ENCODE data around the gene BNIPL.

BNIPL gene

DNA sequence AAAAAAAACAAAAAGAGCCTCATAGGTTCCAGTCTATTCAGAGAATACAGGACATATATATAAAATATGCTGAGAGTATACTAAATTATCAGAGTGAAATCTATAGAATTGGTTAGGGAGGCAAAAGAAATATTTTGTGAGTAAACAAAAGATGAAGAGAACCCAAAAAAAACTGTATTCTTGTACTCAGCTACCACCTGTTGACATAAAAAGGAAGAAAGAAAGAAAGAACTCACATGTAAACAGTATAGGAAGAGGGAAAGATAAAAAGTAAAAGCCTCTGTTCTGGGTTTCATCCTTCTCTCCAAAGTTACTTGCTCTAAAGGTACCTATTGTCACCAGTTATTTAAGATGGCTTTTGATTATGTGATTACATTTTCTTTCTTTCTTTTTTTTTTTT is 9.9 kb upstream of the BNIPL start:
- H3K4me3 ChIP-seq, result no peak overlapping the region
- DNase-seq (ENCODE audit: low spot score in 2 of 2), result no peak
- H3K27me3 ChIP-seq (ENCODE audit: low read depth), result no peaks in the 10 kb centered on the region
- H3K4me1 ChIP-seq, result no peaks in the 10 kb centered on the region
- in situ Hi-C loops (cut with MboI; ENCODE audit: low sequenced_read_pairs), result no loop called here
- H3K36me3 ChIP-seq (replicated peaks), result peaks cover 18% of the 10 kb centered on the region
- H3K9me3 ChIP-seq, result no peaks in the 10 kb centered on the region

GRCh38 chr1:151032164-151032563 is 4.2 kb upstream of the BNIPL start:
- peaks cover 24% of the 10 kb centered on the region for H3K36me3 ChIP-seq (replicated peaks)
- H3K4me1 ChIP-seq, result no peaks in the 10 kb centered on the region
- no peaks in the 10 kb centered on the region for H3K9me3 ChIP-seq
- no peaks in the 10 kb centered on the region for H3K27me3 ChIP-seq (ENCODE audit: low read depth)
- in situ Hi-C loops (cut with MboI; ENCODE audit: low sequenced_read_pairs), result no loop called here
- DNase-seq (ENCODE audit: low spot score in 2 of 2), result no peak
- no peak overlapping the region for H3K4me3 ChIP-seq

DNA sequence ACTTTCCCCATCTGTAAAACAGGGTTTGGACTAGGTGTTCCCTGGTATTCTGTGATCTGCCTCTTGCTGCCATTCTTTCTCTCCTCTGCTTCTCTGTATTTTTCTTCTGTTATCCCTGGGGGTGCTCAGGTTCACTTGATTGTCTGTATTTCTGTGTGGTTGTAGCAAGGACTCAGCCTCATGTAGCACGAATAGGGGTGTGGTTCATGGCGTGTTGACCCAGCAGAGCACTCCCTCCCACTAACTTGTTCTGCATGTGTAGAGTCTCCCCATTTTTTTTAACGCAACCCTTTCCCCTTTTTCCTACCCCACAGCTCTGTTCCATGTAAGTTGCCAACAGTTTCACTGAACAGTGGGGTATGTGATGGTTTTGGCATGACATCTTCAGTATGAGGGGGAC is 1.2 kb upstream of the BNIPL start:
- Histone ChIP-seq H3K4me3 (no peak overlapping the region), H3K4me1 (no peaks in the 10 kb centered on the region), H3K36me3 (replicated peaks) (peaks cover 16% of the 10 kb centered on the region), H3K27me3 (ENCODE audit: low read depth) (no peaks in the 10 kb centered on the region), H3K9me3 (no peaks in the 10 kb centered on the region)
- in situ Hi-C loops (cut with MboI; ENCODE audit: low sequenced_read_pairs), result no loop called here
- DNase-seq (ENCODE audit: low spot score in 2 of 2), result no peak

DNA sequence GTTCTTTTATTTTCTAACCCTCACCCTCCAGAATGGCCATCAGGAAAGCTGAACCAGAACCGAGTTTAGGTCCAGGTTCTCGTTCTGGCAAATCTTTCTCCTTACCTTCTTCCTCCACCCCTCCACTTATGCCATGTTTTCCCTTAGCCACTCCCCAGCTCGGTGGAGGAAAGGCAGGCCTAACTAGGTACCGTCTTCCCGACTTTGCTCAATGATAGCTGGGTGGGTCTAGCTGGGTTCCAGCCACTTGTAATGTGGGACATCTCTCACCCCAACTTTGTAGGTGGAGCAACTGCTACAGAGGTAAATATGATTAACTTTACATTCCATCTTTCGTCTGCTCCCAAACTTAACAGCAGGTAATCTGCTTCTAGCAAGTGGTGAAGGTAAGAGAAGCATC is 646 bp downstream of the BNIPL start:
- H3K9me3 ChIP-seq, result no peaks in the 10 kb centered on the region
- in situ Hi-C loops (cut with MboI; ENCODE audit: low sequenced_read_pairs), result no loop called here
- H3K4me1 ChIP-seq, result no peaks in the 10 kb centered on the region
- no peaks in the 10 kb centered on the region for H3K27me3 ChIP-seq (ENCODE audit: low read depth)
- H3K36me3 ChIP-seq (replicated peaks), result peaks cover 6% of the 10 kb centered on the region
- H3K4me3 ChIP-seq, result no peak overlapping the region
- DNase-seq (ENCODE audit: low spot score in 2 of 2), result no peak

- no peak for DNase-seq (ENCODE audit: low spot score in 2 of 2)
- Histone ChIP-seq H3K36me3 (replicated peaks) (peaks cover 5% of the 10 kb centered on the region), H3K9me3 (no peaks in the 10 kb centered on the region), H3K4me3 (no peak overlapping the region), H3K27me3 (ENCODE audit: low read depth) (no peaks in the 10 kb centered on the region), H3K4me1 (no peaks in the 10 kb centered on the region)
- in situ Hi-C loops (cut with MboI; ENCODE audit: low sequenced_read_pairs), result no loop called here
Observed at GRCh38 chr1:151039521-151039920, 3.1 kb downstream of the BNIPL start.

GRCh38 chr1:151043163-151043562 is 6.8 kb downstream of the BNIPL start:
- Histone ChIP-seq H3K9me3 (no peaks in the 10 kb centered on the region), H3K27me3 (ENCODE audit: low read depth) (no peaks in the 10 kb centered on the region), H3K4me1 (peaks cover 8% of the 10 kb centered on the region), H3K4me3 (no peak overlapping the region), H3K36me3 (replicated peaks) (no peaks in the 10 kb centered on the region)
- in situ Hi-C loops (cut with MboI; ENCODE audit: low sequenced_read_pairs), result no loop called here
- no peak for DNase-seq (ENCODE audit: low spot score in 2 of 2)

DNA sequence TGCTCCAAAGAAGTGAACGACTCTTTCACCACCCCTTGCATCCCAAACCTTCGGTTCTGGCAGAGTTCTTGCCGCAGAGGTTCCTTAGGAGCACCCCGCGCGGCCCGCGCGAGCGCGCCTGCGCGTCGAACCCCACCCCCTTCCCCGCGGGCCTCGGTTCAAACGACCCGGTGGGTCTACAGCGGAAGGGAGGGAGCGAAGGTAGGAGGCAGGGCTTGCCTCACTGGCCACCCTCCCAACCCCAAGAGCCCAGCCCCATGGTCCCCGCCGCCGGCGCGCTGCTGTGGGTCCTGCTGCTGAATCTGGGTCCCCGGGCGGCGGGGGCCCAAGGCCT is 11.2 kb downstream of the BNIPL start, which contains the start of gene C1orf56:
C1orf56 (plus strand) TSS at position 161 of the 334 bp plus-strand sequence; CDS start at position 258, 97 bp downstream.
- H3K27me3 ChIP-seq (ENCODE audit: low read depth), result no peaks in the 10 kb centered on the region
- no peaks in the 10 kb centered on the region for H3K9me3 ChIP-seq
- H3K4me1 ChIP-seq, result peaks cover 11% of the 10 kb centered on the region
- peak within 1 kb of the TSS; percentile 46 for H3K4me3 ChIP-seq
- H3K36me3 ChIP-seq (replicated peaks), result peaks cover 12% of the 10 kb centered on the region
- DNase-seq (ENCODE audit: low spot score in 2 of 2), result peak; percentile 47 to 84
- in situ Hi-C loops (cut with MboI; ENCODE audit: low sequenced_read_pairs), result no loop called here

DNA sequence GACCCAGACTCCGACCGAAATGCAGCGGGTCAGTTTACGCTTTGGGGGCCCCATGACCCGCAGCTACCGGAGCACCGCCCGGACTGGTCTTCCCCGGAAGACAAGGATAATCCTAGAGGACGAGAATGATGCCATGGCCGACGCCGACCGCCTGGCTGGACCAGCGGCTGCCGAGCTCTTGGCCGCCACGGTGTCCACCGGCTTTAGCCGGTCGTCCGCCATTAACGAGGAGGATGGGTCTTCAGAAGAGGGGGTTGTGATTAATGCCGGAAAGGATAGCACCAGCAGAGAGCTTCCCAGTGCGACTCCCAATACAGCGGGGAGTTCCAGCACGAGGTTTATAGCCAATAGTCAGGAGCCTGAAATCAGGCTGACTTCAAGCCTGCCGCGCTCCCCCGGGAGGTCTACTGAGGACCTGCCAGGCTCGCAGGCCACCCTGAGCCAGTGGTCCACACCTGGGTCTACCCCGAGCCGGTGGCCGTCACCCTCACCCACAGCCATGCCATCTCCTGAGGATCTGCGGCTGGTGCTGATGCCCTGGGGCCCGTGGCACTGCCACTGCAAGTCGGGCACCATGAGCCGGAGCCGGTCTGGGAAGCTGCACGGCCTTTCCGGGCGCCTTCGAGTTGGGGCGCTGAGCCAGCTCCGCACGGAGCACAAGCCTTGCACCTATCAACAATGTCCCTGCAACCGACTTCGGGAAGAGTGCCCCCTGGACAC is 11.7 kb downstream of the BNIPL start:
- in situ Hi-C loops (cut with MboI; ENCODE audit: low sequenced_read_pairs), result no loop called here
- peak; percentile 50 to 69 for DNase-seq (ENCODE audit: low spot score in 2 of 2)
- no peaks in the 10 kb centered on the region for H3K9me3 ChIP-seq
- peak overlapping the region; percentile 46 for H3K4me3 ChIP-seq
- peaks cover 11% of the 10 kb centered on the region for H3K4me1 ChIP-seq
- H3K27me3 ChIP-seq (ENCODE audit: low read depth), result no peaks in the 10 kb centered on the region
- H3K36me3 ChIP-seq (replicated peaks), result peaks cover 17% of the 10 kb centered on the region

GRCh38 chr1:151048645-151049032 is 12.3 kb downstream of the BNIPL start:
- Histone ChIP-seq H3K4me1 (peaks cover 11% of the 10 kb centered on the region), H3K27me3 (ENCODE audit: low read depth) (no peaks in the 10 kb centered on the region), H3K9me3 (no peaks in the 10 kb centered on the region), H3K4me3 (peak overlapping the region; percentile 46), H3K36me3 (replicated peaks) (peaks cover 23% of the 10 kb centered on the region)
- no peak for DNase-seq (ENCODE audit: low spot score in 2 of 2)
- in situ Hi-C loops (cut with MboI; ENCODE audit: low sequenced_read_pairs), result no loop called here

GRCh38 chr1:151049458-151049857 is 13.1 kb downstream of the BNIPL start:
- in situ Hi-C loops (cut with MboI; ENCODE audit: low sequenced_read_pairs), result no loop called here
- H3K36me3 ChIP-seq (replicated peaks), result peaks cover 31% of the 10 kb centered on the region
- H3K27me3 ChIP-seq (ENCODE audit: low read depth), result no peaks in the 10 kb centered on the region
- no peaks in the 10 kb centered on the region for H3K9me3 ChIP-seq
- peaks cover 11% of the 10 kb centered on the region for H3K4me1 ChIP-seq
- no peak for DNase-seq (ENCODE audit: low spot score in 2 of 2)
- no peak overlapping the region for H3K4me3 ChIP-seq

DNA sequence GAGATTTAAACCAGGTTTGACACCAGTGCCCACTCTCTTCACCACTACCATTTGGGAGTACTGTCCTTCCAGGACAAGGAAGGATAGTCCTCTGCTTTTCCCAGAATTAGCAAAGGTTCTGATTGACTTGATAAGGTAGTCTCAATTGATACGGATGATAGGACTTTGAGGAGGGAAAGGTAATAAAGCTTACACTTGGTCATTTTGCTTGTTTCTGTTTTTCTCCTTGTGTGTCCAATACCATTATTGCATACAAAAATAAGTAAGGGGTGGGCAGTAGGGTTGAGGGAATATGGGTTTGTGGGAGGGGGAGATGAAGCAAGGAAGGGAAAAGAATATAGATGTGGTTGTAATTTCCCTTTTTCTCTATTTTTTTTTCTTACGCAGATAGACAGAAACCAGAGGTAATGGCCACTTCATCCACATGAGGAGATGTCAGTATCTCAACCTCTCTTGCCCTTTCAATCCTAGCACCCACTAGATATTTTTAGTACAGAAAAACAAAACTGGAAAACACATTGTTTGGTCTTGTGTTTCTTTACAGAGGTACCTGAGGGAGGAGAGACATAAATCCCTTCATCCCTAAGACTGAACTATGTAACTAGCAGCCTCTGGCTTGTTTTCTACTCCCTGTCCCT is 13.8 kb downstream of the BNIPL start:
- in situ Hi-C loops (cut with MboI; ENCODE audit: low sequenced_read_pairs), result no loop called here

GRCh38 chr1:151051356-151052009 is 15.1 kb downstream of the BNIPL start:
- in situ Hi-C loops (cut with MboI; ENCODE audit: low sequenced_read_pairs), result no loop called here
- H3K36me3 ChIP-seq (replicated peaks), result peaks cover 51% of the 10 kb centered on the region
- H3K27me3 ChIP-seq (ENCODE audit: low read depth), result no peaks in the 10 kb centered on the region
- DNase-seq (ENCODE audit: low spot score in 2 of 2), result no peak
- no peaks in the 10 kb centered on the region for H3K9me3 ChIP-seq
- H3K4me3 ChIP-seq, result no peak overlapping the region
- peaks cover 12% of the 10 kb centered on the region for H3K4me1 ChIP-seq

More for the DNA sequence above, 13.8 kb downstream of the BNIPL start:
- no peak for DNase-seq (ENCODE audit: low spot score in 2 of 2)
- Histone ChIP-seq H3K4me3 (no peak overlapping the region), H3K27me3 (ENCODE audit: low read depth) (no peaks in the 10 kb centered on the region), H3K9me3 (no peaks in the 10 kb centered on the region), H3K36me3 (replicated peaks) (peaks cover 38% of the 10 kb centered on the region), H3K4me1 (peaks cover 11% of the 10 kb centered on the region)

- Histone ChIP-seq H3K9me3 (no peaks in the 10 kb centered on the region), H3K4me1 (peaks cover 15% of the 10 kb centered on the region), H3K4me3 (no peak overlapping the region), H3K36me3 (replicated peaks) (peaks cover 60% of the 10 kb centered on the region), H3K27me3 (ENCODE audit: low read depth) (no peaks in the 10 kb centered on the region)
- in situ Hi-C loops (cut with MboI; ENCODE audit: low sequenced_read_pairs), result no loop called here
- DNase-seq (ENCODE audit: low spot score in 2 of 2), result no peak
Observed at GRCh38 chr1:151054971-151055547, 18.7 kb downstream of the BNIPL start.

GRCh38 chr1:151055581-151055980 is 19.2 kb downstream of the BNIPL start:
- H3K9me3 ChIP-seq, result no peaks in the 10 kb centered on the region
- in situ Hi-C loops (cut with MboI; ENCODE audit: low sequenced_read_pairs), result no loop called here
- no peak for DNase-seq (ENCODE audit: low spot score in 2 of 2)
- H3K4me3 ChIP-seq, result no peak overlapping the region
- peaks cover 60% of the 10 kb centered on the region for H3K36me3 ChIP-seq (replicated peaks)
- peaks cover 15% of the 10 kb centered on the region for H3K4me1 ChIP-seq
- no peaks in the 10 kb centered on the region for H3K27me3 ChIP-seq (ENCODE audit: low read depth)

Measured in HAP-1 (cell line).